ENCODE data around the gene PPM1J. TPM values are rescaled to one million over a fixed set of nuclear protein-coding genes. Genes with fewer than 3 reads are reported as not detected.
A peak's percentile ranks its signal among the peaks of the same experiment; 100 is the strongest.

The PPM1J gene
- 0.07 TPM in 1 of 2 replicates, not detected in the other for total RNA-seq (2016; rRNA removed; fragmentation: Illumina TruSeq; extraction: Trizol)
- total RNA-seq (2016; cell fraction: cytosol; rRNA removed; fragmentation: Illumina TruSeq; extraction: Trizol; ENCODE audit: low read depth): not detected in 2 replicates
- total RNA-seq (2016; cell fraction: insoluble cytoplasmic fraction; rRNA removed; fragmentation: Illumina TruSeq; extraction: Trizol): 0.09 and 0.11 TPM in 2 replicates
- 0.12 TPM in 1 of 2 replicates, not detected in the other for total RNA-seq (2016; cell fraction: membrane; rRNA removed; fragmentation: Illumina TruSeq; extraction: Trizol)
- total RNA-seq (2016; cell fraction: nucleus; rRNA removed; fragmentation: Illumina TruSeq; extraction: Trizol): not detected in 2 replicates
- polyA plus RNA-seq (2011; rRNA removed): 0.22 and 0.50 TPM in 2 replicates
- polyA plus RNA-seq (2011; cell fraction: cytosol; rRNA removed): 0.36 and 0.40 TPM in 2 replicates
- polyA plus RNA-seq (2011; cell fraction: nucleus; rRNA removed): 1.2 TPM in 2 replicates
- 0.32 and 0.37 TPM in 2 replicates for polyA plus RNA-seq (2012)
- not detected in 2 replicates for polyA plus RNA-seq (2016; cell fraction: cytosol; fragmentation: Illumina TruSeq; extraction: Trizol; ENCODE audit: low read depth)
- polyA plus RNA-seq (2016; cell fraction: insoluble cytoplasmic fraction; fragmentation: Illumina TruSeq; extraction: Trizol; ENCODE audit: low read depth): not detected in 2 replicates
- polyA plus RNA-seq (2016; cell fraction: membrane; fragmentation: Illumina TruSeq; extraction: Trizol; ENCODE audit: low read depth): 0.09 TPM in 1 of 2 replicates, not detected in the other
- not detected in 2 replicates for polyA plus RNA-seq (2016; cell fraction: nucleus; fragmentation: Illumina TruSeq; extraction: Trizol; ENCODE audit: insufficient read depth, low read depth)
- 0.30 and 0.49 TPM in 2 replicates for polyA minus RNA-seq (2011; rRNA and poly(A)+ RNA removed; ENCODE audit: low replicate concordance)
- not detected in 2 replicates for polyA minus RNA-seq (2011; cell fraction: cytosol; rRNA and poly(A)+ RNA removed)
- not detected in 2 replicates for polyA minus RNA-seq (2011; cell fraction: nucleus; rRNA and poly(A)+ RNA removed)
- percentile 13 among the genes with signal in this experiment for Bru-seq, nascent RNA
- BruChase-seq, experiment 1, labeled RNA remaining after a 6-hour chase: percentile 15 among the genes with signal in this experiment
- BruChase-seq, experiment 2, labeled RNA remaining after a 2-hour chase: not detected
- long read RNA-seq, experiment 1, partial matches to known transcripts: 0 of 1 reads
- long read RNA-seq, experiment 1, other reads (novel, unspliced or antisense): 0 of 1 reads
- long read RNA-seq, experiment 2: 0 reads

DNA sequence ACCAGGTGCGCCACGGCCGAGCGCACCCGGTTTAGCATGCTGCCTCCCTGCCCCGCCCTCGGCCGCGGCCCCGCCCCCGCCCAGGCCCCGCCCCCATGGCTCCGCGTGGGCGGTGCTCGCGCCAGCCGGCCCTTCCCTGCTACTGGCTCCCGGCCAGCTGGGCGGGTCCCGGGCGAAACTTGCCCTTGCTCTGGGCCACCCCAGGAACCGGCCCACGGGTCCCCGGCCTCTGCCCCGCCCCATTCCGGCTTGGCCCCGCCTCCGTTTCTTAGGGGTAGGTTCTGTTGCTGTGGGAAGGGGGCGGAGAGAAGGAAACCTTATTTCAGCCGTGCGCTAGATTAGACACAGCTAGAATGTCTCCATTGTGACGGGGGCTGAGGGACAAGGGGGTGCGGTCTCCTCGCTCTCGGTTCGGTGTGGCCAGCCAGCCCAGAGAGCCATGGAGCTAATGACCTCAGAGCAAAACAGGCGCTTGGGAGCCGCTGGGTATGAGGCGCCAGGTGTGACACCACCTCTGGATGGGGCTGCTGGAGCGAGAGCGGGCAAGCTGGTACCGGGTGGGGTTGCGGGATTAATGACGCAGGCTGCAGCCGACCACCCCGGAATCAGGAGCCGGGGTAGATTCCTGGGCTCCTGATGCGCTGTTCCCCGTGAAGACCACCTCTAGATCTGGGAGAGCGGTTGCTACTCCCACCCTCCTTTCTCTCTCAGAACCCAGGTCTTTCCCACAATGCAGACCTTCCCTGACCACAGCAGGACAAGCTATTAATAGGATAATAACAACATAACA lies at the start of gene PPM1J:
Gene PPM1J, minus strand, starts transcription at position 69 of the 790 bp plus-strand sequence. Its CDS starts 31 bp downstream, at position 38.
- Histone ChIP-seq H3K4me2 (ENCODE audit: low read depth, low read length) (peak within 1 kb of the TSS; percentile 97), H2AFZ (ENCODE audit: low read length) (peak within 1 kb of the TSS; percentile 45), H3K4me1 (ENCODE audit: insufficient read depth, low read length) (peaks cover 30% of the 10 kb centered on the region), H3K9ac (ENCODE audit: insufficient read depth, low read depth, low read length) (peak within 1 kb of the TSS; percentile 24), H3K4me3 (replicated peaks in 1 of 3; ENCODE audit: insufficient read depth in 1 of 3, low read depth in 2 of 3, low read length in 3 of 3) (peak within 1 kb of the TSS; percentile 58 to 75 (median 59)), H3K27ac (ENCODE audit: extremely low read length, insufficient read depth, low read length) (no peak within 1 kb of the TSS), H3K27me3 (ENCODE audit: control insufficient read depth in 1 of 2, insufficient read depth in 2 of 2, low read length in 2 of 2) (peaks cover 11 to 60% of the 10 kb centered on the region in 2 experiments), H3K79me2 (ENCODE audit: insufficient read depth, low read length) (no peaks in the 10 kb centered on the region), H4K20me1 (ENCODE audit: insufficient read depth, low read length) (peaks cover 5% of the 10 kb centered on the region; the same call in 1 of the 2 replicates), H3K9me3 (ENCODE audit: low read length) (no peaks in the 10 kb centered on the region), H3K36me3 (replicated peaks in 1 of 2; ENCODE audit: control insufficient read depth in 1 of 2, insufficient read depth in 2 of 2, low read length in 2 of 2) (no peaks in the 10 kb centered on the region)
- in situ Hi-C loops (cut with HindIII; ENCODE audit: extremely low pct_ligation_motif_present, low pct_unique_long_range_greater_than_20kb): loop anchor here (5.0 to 25.0 kb wide), 2 partner anchors 92 to 322 kb away; no protein-coding TSS in a partner anchor
- no TSS peak for BruUV-seq (replicated peaks)
- intact Hi-C loops (cut with micrococcal nuclease; ENCODE audit: unreplicated experiment): loop anchor here (1.0 to 5.0 kb wide), 5 partner anchors 89 to 357 kb away; partner anchors contain the start of genes LRIG2 and SLC16A1
- POLR2A ChIA-PET: interaction anchor here (0.8 to 1.9 kb wide), 10 partner anchors 10 to 358 kb away, joined by 3 to 15 read pairs (median 4); partner anchors contain the start of genes CAPZA1, MOV10, SLC16A1 and ST7L
- WGBS (ENCODE audit: low lambda C conversion rate): 0% methylated on average over 6 of the region's 51 CpGs
- peak; percentile 79 for DNase-seq (ENCODE audit: low spot score)
- ATAC-seq: peak; percentile 69
- FAIRE-seq: no peak
- CTCF ChIA-PET (ENCODE audit: low intra/inter-chr PET ratio, low total read pairs): interaction anchor here (0.8 to 1.9 kb wide), 6 partner anchors 88 to 327 kb away, joined by 3 to 37 read pairs (median 3); no protein-coding TSS in a partner anchor
- TF ChIP-seq ZNF343 (CRISPR knock-in tag; IDR thresholded peaks at IDR 0.05) (no peak), ZNF747 (CRISPR knock-in tag; IDR thresholded peaks at IDR 0.05; ENCODE audit: borderline replicate concordance) (no peak), ZBTB39 (CRISPR knock-in tag; IDR thresholded peaks at IDR 0.05) (peak; percentile 44; the same call in 1 of the 2 replicates), CSRNP2 (CRISPR knock-in tag; conservative IDR thresholded peaks at IDR 0.05; ENCODE audit: low read depth) (no peak)
- TF ChIP-seq, protein P1, sequence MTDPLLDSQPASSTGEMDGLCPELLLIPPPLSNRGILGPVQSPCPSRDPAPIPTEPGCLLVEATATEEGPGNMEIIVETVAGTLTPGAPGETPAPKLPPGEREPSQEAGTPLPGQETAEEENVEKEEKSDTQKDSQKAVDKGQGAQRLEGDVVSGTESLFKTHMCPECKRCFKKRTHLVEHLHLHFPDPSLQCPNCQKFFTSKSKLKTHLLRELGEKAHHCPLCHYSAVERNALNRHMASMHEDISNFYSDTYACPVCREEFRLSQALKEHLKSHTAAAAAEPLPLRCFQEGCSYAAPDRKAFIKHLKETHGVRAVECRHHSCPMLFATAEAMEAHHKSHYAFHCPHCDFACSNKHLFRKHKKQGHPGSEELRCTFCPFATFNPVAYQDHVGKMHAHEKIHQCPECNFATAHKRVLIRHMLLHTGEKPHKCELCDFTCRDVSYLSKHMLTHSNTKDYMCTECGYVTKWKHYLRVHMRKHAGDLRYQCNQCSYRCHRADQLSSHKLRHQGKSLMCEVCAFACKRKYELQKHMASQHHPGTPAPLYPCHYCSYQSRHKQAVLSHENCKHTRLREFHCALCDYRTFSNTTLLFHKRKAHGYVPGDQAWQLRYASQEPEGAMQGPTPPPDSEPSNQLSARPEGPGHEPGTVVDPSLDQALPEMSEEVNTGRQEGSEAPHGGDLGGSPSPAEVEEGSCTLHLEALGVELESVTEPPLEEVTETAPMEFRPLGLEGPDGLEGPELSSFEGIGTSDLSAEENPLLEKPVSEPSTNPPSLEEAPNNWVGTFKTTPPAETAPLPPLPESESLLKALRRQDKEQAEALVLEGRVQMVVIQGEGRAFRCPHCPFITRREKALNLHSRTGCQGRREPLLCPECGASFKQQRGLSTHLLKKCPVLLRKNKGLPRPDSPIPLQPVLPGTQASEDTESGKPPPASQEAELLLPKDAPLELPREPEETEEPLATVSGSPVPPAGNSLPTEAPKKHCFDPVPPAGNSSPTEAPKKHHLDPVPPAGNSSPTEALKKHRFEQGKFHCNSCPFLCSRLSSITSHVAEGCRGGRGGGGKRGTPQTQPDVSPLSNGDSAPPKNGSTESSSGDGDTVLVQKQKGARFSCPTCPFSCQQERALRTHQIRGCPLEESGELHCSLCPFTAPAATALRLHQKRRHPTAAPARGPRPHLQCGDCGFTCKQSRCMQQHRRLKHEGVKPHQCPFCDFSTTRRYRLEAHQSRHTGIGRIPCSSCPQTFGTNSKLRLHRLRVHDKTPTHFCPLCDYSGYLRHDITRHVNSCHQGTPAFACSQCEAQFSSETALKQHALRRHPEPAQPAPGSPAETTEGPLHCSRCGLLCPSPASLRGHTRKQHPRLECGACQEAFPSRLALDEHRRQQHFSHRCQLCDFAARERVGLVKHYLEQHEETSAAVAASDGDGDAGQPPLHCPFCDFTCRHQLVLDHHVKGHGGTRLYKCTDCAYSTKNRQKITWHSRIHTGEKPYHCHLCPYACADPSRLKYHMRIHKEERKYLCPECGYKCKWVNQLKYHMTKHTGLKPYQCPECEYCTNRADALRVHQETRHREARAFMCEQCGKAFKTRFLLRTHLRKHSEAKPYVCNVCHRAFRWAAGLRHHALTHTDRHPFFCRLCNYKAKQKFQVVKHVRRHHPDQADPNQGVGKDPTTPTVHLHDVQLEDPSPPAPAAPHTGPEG (CRISPR knock-in tag; IDR thresholded peaks at IDR 0.05): no peak

Measured in HepG2 (cell line).